Panc1 (cell line): ENCODE data around the gene SPRR2E. TPM values are rescaled to one million over a fixed set of nuclear protein-coding genes. Genes with fewer than 3 reads are reported as not detected.

Experiments used
- ATAC-seq: fragments of 200-7000 bp; cut with Tn5 transposase; 2 replicates; pipeline ENCODE4 v1.9.1; 2020; ENCODE audit warnings: mild to moderate bottlenecking, moderate library complexity
- BruUV-seq: library from RNA; stranded (reverse); fragments of 400-500 nt; replicated peaks from 2 replicates; lab custom pipeline; 2021; lab: Mats Ljungman, UMichigan
- CTCF ChIA-PET: fragments of 300-600 bp; sonication (Branson Sonifier 250); formaldehyde crosslinking; loops from one replicate; lab custom pipeline; 2022; ENCODE audit warnings: antibody characterized with exemption; lab: Charles Lee
- POLR2A ChIA-PET: fragments of 300-600 bp; sonication (Branson Sonifier 250); formaldehyde crosslinking; loops from one replicate; lab custom pipeline; 2022; ENCODE audit warnings: antibody characterized with exemption; lab: Charles Lee
- DNase-seq: peaks from one replicate; pipeline ENCODE4 v3.0.0-alpha.2; 2010; ENCODE audit warnings: low read depth, low spot score
- H3K27ac ChIP-seq: 2 replicates; pipeline ENCODE4 v1.5.1; 2011; ENCODE audit warnings: mild to moderate bottlenecking, low read length, inconsistent platforms
- H3K27me3 ChIP-seq: fragments of 200-500 bp; sonication (Bioruptor generic); 2 replicates; pipeline ENCODE4 v1.6.0; 2014; ENCODE audit warnings: low read length, inconsistent platforms; ENCODE audit not compliant: control insufficient read depth, insufficient read depth
- H3K36me3 ChIP-seq: fragments of 200-500 bp; sonication (Bioruptor generic); 2 replicates; pipeline ENCODE4 v1.5.1; 2014; ENCODE audit warnings: inconsistent platforms, mild to moderate bottlenecking, low read length, moderate library complexity; ENCODE audit not compliant: control insufficient read depth, insufficient read depth
- H3K4me1 ChIP-seq: 2 replicates; pipeline ENCODE4 v1.5.1; 2011; ENCODE audit warnings: inconsistent platforms, mild to moderate bottlenecking, low read length, moderate library complexity; ENCODE audit not compliant: control insufficient read depth, insufficient read depth
- H3K4me3 ChIP-seq, 2 experiments: 2 replicates each; pipeline ENCODE4 v1.5.1; 2011 to 2012; ENCODE audit warnings: low read depth in 2 of 2, low read length in 2 of 2, mild to moderate bottlenecking in 2 of 2, inconsistent platforms in 1 of 2, moderate library complexity in 1 of 2
- H3K9me3 ChIP-seq: fragments of 200-500 bp; sonication (Bioruptor generic); 2 replicates; pipeline ENCODE4 v1.5.1; 2014; ENCODE audit warnings: low read depth, mild to moderate bottlenecking, inconsistent platforms, low read length, moderate library complexity; ENCODE audit not compliant: control insufficient read depth, insufficient read depth
- CTCF ChIP-seq: fragments of 450-650 bp; IDR thresholded peaks from 2 replicates; pipeline ENCODE4 v1.5.1; 2017; ENCODE audit warnings: mild to moderate bottlenecking
- POLR2AphosphoS5 ChIP-seq: IDR thresholded peaks from 2 replicates; pipeline ENCODE4 v1.6.1; 2012; ENCODE audit warnings: mild to moderate bottlenecking, low read depth, low read length, moderate library complexity
- REST ChIP-seq, 2 experiments: IDR thresholded peaks; 2 replicates each; pipeline ENCODE4 v1.6.1; 2011 to 2012; ENCODE audit warnings: low read depth in 2 of 2, control low read depth in 1 of 2, low read length in 1 of 2, mild to moderate bottlenecking in 1 of 2, moderate library complexity in 1 of 2; ENCODE audit not compliant: insufficient read depth in 1 of 2
- SIN3A ChIP-seq: IDR thresholded peaks from 2 replicates; pipeline ENCODE4 v1.6.1; 2012; ENCODE audit warnings: low read depth, mild to moderate bottlenecking, low read length, moderate library complexity, borderline replicate concordance; ENCODE audit not compliant: insufficient read depth
- TCF7L2 ChIP-seq: IDR thresholded peaks from 2 replicates; pipeline ENCODE4 v1.6.1; 2011; ENCODE audit warnings: mild to moderate bottlenecking, low read depth, low read length, inconsistent platforms
- in situ Hi-C: cut with HindIII; loops from 2 replicates; pipeline ENCODE4 v1.10.0; 2016; ENCODE audit warnings: low sequenced_read_pairs, low pct_unique_long_range_greater_than_20kb
- intact Hi-C: fragments of 100-400 bp; cut with micrococcal nuclease; formaldehyde crosslinking; loops from one replicate; pipeline ENCODE4 v1.10.0; 2022; ENCODE audit not compliant: unreplicated experiment
- total RNA-seq: library from RNA; stranded (reverse); gene quantifications from one replicate; pipeline ENCODE4 v1.2.1, GENCODE V29; 2021; ENCODE audit not compliant: unreplicated experiment

The SPRR2E gene
- total RNA-seq, 1 experiment from 2014 or later = not detected

DNA sequence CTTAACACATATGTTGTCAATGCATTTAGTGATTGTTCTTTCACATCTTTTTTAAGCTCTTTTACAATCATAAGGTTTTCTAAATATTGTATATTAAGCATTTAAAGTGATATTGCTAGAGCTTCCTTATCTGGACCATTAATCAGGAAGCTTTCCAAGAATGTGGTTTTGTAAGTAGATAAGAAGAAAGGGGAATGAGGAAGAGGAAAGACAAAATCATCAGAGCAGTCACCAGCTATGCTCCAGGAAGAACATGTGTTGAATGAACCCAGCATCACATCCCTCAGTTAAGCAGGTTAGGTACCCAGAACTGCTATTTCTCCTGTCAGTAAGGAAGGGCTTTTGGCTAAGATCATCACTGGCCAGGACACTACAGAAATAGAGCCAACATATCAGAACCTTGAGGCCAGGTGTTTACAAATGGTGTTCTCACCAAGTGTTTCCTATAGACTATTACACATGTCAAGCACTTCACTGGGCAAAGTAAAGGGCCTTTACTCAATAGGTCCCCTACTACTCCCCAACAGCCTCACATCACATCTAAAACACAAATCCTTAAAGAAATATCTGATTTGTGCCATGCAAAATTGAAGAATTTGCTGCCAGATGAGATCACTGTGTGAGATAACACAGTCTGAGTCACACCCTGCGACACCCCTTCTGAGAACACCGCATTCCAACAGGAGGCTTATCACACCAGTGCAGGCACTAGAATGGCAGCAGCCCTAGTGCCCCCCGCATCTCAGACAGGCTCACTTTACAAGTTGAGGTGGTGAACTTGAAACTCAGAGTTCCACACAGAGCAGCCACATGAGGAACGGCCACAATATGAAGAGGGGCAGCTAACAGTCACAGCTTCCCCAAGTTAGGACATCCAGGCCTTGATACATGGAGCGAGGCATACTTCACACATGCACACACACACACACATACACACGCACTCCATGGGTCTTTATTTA, 35.2 kb downstream of the SPRR2E start:
- no peak overlapping the region for H3K4me3 ChIP-seq
- no peaks in the 10 kb centered on the region for H3K4me1 ChIP-seq
- H3K27me3 ChIP-seq = peaks cover 5% of the 10 kb centered on the region; the same call in 1 of the 2 replicates
- TF ChIP-seq CTCF = no peak
- intact Hi-C loops (no loop called here), in situ Hi-C loops (no loop called here)
- H3K9me3 ChIP-seq = no peaks in the 10 kb centered on the region
- ChIA-PET POLR2A (interaction anchor here (0.6 kb wide), 1 partner anchor 14 kb away, joined by 4 read pairs; no protein-coding TSS in a partner anchor), CTCF (no interaction called here)
- no peak for ATAC-seq
- no peak for DNase-seq
- BruUV-seq = no TSS peak
- no peaks in the 10 kb centered on the region for H3K36me3 ChIP-seq
- no peak overlapping the region for H3K27ac ChIP-seq

DNA sequence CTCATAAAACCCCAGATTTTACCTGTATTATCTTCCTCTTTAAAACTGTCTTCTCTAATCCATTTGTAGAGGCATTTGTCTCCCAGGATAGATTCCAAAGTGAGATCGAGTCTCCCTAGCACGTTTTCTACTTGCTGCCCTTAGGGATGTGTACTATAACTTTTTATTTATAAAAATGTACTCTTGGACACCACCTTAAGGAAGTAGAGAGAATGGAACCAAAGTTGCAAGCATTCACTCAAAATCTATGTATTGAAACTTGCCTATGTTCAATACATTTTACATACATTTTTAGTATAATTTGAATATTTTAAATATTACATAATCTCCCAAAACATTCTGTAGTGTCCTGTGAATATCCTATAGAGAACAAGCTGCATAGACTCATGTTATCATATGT, 36.2 kb downstream of the SPRR2E start:
- H3K9me3 ChIP-seq = no peaks in the 10 kb centered on the region
- H3K36me3 ChIP-seq = no peaks in the 10 kb centered on the region
- H3K27me3 ChIP-seq = peaks cover 5% of the 10 kb centered on the region; the same call in 1 of the 2 replicates
- no peak overlapping the region for H3K4me3 ChIP-seq
- POLR2A ChIA-PET = no interaction called here
- in situ Hi-C loops (no loop called here), intact Hi-C loops (no loop called here)
- TF ChIP-seq REST (IDR thresholded peaks at IDR 0.05; ENCODE audit: insufficient read depth in 1 of 2, low read depth in 2 of 2, low read length in 1 of 2) (no peak), CTCF (no peak), SIN3A (no peak), TCF7L2 (no peak), POLR2AphosphoS5 (no peak)
- no TSS peak for BruUV-seq
- CTCF ChIA-PET = interaction anchor here (0.8 kb wide), 1 partner anchor 134 kb away, joined by 3 read pairs; no protein-coding TSS in a partner anchor
- DNase-seq (no peak), ATAC-seq (no peak)
- no peak overlapping the region for H3K27ac ChIP-seq
- no peaks in the 10 kb centered on the region for H3K4me1 ChIP-seq
